ENCODE measurements around the gene KIF6. TPM values are rescaled to one million over a fixed set of nuclear protein-coding genes. Genes with fewer than 3 reads are reported as not detected.
A peak's percentile ranks its signal among the peaks of the same experiment; 100 is the strongest.

The KIF6 gene
- total RNA-seq, 1 donor from 2014 or later: not detected

- no peak overlapping the region for H3K27ac ChIP-seq
- no peaks in the 10 kb centered on the region for H3K36me3 ChIP-seq
- DNase-seq (ENCODE audit: extremely low spot score in 2 of 2): no peak
- intact Hi-C loops (cut with DNase I): no loop called here
- TF ChIP-seq POLR2A (IDR thresholded peaks at IDR 0.05) (no peak), POLR2AphosphoS5 (IDR thresholded peaks at IDR 0.05; ENCODE audit: insufficient read depth in 1 of 2, low read depth in 1 of 2) (no peak)
- TF ChIP-seq, protein P1, sequence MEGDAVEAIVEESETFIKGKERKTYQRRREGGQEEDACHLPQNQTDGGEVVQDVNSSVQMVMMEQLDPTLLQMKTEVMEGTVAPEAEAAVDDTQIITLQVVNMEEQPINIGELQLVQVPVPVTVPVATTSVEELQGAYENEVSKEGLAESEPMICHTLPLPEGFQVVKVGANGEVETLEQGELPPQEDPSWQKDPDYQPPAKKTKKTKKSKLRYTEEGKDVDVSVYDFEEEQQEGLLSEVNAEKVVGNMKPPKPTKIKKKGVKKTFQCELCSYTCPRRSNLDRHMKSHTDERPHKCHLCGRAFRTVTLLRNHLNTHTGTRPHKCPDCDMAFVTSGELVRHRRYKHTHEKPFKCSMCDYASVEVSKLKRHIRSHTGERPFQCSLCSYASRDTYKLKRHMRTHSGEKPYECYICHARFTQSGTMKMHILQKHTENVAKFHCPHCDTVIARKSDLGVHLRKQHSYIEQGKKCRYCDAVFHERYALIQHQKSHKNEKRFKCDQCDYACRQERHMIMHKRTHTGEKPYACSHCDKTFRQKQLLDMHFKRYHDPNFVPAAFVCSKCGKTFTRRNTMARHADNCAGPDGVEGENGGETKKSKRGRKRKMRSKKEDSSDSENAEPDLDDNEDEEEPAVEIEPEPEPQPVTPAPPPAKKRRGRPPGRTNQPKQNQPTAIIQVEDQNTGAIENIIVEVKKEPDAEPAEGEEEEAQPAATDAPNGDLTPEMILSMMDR (IDR thresholded peaks at IDR 0.05): no peak
- no peak overlapping the region for H3K4me3 ChIP-seq
- no peaks in the 10 kb centered on the region for H3K27me3 ChIP-seq
- no peaks in the 10 kb centered on the region for H3K4me1 ChIP-seq
- H3K9me3 ChIP-seq: no peaks in the 10 kb centered on the region
These were observed 403.4 kb downstream of the KIF6 start for GRCh38 chr6:39321761-39322160.

- Histone ChIP-seq H3K27me3 (no peaks in the 10 kb centered on the region), H3K27ac (no peak overlapping the region), H3K4me1 (no peaks in the 10 kb centered on the region), H3K36me3 (no peaks in the 10 kb centered on the region), H3K9me3 (no peaks in the 10 kb centered on the region), H3K4me3 (no peak overlapping the region)
- TF ChIP-seq POLR2AphosphoS5 (IDR thresholded peaks at IDR 0.05; ENCODE audit: insufficient read depth in 1 of 2, low read depth in 1 of 2) (no peak), POLR2A (IDR thresholded peaks at IDR 0.05) (no peak)
- TF ChIP-seq, protein P1 (IDR thresholded peaks at IDR 0.05): no peak
- no peak for DNase-seq (ENCODE audit: extremely low spot score in 2 of 2)
- intact Hi-C loops (cut with DNase I): no loop called here
These were observed 404.7 kb downstream of the KIF6 start for GRCh38 chr6:39320363-39320984.

GRCh38 chr6:39319621-39320362 is 405.4 kb downstream of the KIF6 start:
- intact Hi-C loops (cut with DNase I): no loop called here
- TF ChIP-seq POLR2AphosphoS5 (IDR thresholded peaks at IDR 0.05; ENCODE audit: insufficient read depth in 1 of 2, low read depth in 1 of 2) (no peak), POLR2A (IDR thresholded peaks at IDR 0.05) (no peak)
- TF ChIP-seq, protein P1 (IDR thresholded peaks at IDR 0.05): no peak
- DNase-seq (ENCODE audit: extremely low spot score in 2 of 2): no peak
- H3K4me1 ChIP-seq: no peaks in the 10 kb centered on the region
- H3K36me3 ChIP-seq: no peaks in the 10 kb centered on the region
- H3K4me3 ChIP-seq: no peak overlapping the region
- H3K9me3 ChIP-seq: no peaks in the 10 kb centered on the region
- H3K27me3 ChIP-seq: no peaks in the 10 kb centered on the region
- H3K27ac ChIP-seq: no peak overlapping the region

- no peaks in the 10 kb centered on the region for H3K9me3 ChIP-seq
- H3K4me1 ChIP-seq: peaks cover 18% of the 10 kb centered on the region
- intact Hi-C loops (cut with DNase I): no loop called here
- H3K4me3 ChIP-seq: no peak overlapping the region
- TF ChIP-seq, protein P1 (IDR thresholded peaks at IDR 0.05): no peak
- TF ChIP-seq POLR2A (IDR thresholded peaks at IDR 0.05): no peak
- TF ChIP-seq POLR2AphosphoS5 (IDR thresholded peaks at IDR 0.05; ENCODE audit: insufficient read depth in 1 of 2, low read depth in 1 of 2): no peak
- no peak for DNase-seq (ENCODE audit: extremely low spot score in 2 of 2)
- no peaks in the 10 kb centered on the region for H3K36me3 ChIP-seq
- H3K27ac ChIP-seq: no peak overlapping the region
- H3K27me3 ChIP-seq: peaks cover 5% of the 10 kb centered on the region
These were observed 408.0 kb downstream of the KIF6 start for GRCh38 chr6:39317256-39317655.

GRCh38 chr6:39314273-39314795 is 410.9 kb downstream of the KIF6 start, which contains the start of gene KCNK17:
KCNK17 (minus strand) TSS chr6:39314419; CDS start chr6:39314320, 99 bp downstream.
- peaks cover 5% of the 10 kb centered on the region for H3K27me3 ChIP-seq
- intact Hi-C loops (cut with DNase I): no loop called here
- peak within 1 kb of the TSS; percentile 19 to 22 for H3K4me3 ChIP-seq
- DNase-seq (ENCODE audit: extremely low spot score in 2 of 2): no peak
- H3K9me3 ChIP-seq: no peaks in the 10 kb centered on the region
- H3K36me3 ChIP-seq: no peaks in the 10 kb centered on the region
- no peak for TF ChIP-seq POLR2AphosphoS5 (IDR thresholded peaks at IDR 0.05; ENCODE audit: insufficient read depth in 1 of 2, low read depth in 1 of 2)
- H3K27ac ChIP-seq: no peak within 1 kb of the TSS
- peaks cover 18% of the 10 kb centered on the region for H3K4me1 ChIP-seq
